GM18499 (cell line): ENCODE measurements around the gene SMIM38.

ENCODE experiments used
- ATAC-seq: cut with Tn5 transposase; IDR thresholded peaks from one replicate; pipeline ENCODE4 v1.9.1; 2021; ENCODE audit warnings: moderate number of reproducible peaks; ENCODE audit not compliant: insufficient read depth, unreplicated experiment

SMIM38 gene

DNA sequence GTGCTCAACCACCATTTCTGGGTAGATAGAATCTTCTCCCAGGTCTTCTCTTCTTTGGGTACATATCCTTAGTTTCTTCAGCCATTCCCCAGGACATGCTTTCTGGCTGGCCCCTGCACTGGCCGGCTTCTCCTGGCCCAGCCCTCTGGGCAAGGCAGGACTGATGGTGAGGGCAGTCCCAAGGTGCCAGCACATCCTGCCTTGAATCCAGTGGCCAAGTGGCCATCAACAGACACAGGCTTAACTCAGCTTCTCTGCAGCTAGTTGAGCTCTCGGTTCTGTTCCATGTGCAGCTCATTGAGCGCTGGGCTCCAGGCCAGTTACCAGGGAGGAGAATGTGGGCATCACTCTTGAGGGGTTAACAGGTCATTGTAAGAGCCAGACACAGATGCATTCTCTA, 17.6 kb downstream of the SMIM38 start:
- ATAC-seq: no peak

DNA sequence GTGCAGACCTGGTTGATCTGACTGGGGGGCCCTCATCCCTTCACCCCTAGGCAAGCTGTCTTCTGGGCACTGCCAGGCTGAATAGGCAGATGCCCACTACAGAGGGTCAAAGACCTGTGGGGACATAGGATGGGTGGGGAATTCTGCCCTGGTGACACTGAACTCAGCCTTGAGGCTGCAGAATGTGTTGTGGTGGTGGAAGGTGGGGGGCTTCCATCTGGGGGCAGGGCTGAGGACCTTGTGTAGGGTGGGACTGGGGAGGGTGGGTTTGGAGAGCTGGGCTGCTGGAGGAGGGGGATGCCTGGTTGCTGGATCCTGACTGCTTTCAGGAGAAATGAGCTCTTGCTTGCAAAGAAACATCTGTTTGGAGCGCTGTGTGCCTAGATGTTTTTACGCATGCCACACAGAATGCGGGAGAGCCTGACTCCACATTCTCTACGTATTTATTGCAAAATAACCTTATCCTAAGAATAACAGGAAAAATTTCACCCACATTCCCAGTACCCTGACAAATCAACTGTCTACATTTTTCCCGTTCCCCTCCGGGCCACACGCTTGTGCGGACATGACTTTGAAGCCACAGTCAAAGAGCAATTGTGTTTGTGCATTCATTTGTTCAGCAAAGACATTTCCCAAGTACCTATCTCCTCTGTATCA, 18.3 kb downstream of the SMIM38 start:
- ATAC-seq: no peak

DNA sequence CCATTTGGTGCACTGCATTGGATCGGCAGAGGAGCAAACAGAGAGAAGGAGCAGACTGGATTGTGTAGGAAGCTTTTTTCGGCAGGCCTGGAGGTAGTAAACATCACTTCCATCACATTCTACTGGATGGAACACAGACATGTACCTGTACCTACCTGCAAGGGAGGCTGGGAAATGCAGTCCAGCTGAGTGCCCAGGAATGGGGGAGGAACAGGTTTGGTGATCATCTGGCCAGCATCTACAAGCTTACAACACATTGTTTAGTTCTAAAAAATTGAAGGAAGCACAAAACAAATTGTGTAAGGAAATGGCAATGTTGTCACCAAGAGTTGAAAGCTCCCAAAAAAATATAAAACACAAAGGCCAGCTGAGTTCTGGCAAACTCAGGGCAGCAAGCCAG, 19.1 kb downstream of the SMIM38 start:
- no peak for ATAC-seq

- ATAC-seq: no peak
Measured at GRCh38 chr11:69178819-69179482, 23.2 kb downstream of the SMIM38 start.

DNA sequence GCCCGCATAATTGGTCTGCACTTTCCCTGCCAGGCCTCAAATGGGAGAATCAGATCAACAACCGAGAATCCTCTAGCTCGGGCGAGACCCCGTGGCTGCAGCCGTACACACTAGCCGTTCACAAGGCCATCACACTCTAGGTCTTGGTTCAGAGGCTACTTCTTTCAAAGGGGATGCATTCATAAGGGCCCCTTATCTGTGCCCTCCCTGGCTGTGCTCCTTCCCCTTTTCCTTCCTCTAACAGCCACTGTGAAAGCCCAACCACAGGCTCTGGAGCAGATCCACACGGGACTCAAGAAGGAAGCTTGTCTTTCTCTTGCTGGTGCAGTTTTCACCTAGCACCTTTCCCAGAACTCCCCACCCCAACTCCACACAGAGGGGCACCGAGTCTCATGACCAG, 24.5 kb downstream of the SMIM38 start:
- no peak for ATAC-seq

DNA sequence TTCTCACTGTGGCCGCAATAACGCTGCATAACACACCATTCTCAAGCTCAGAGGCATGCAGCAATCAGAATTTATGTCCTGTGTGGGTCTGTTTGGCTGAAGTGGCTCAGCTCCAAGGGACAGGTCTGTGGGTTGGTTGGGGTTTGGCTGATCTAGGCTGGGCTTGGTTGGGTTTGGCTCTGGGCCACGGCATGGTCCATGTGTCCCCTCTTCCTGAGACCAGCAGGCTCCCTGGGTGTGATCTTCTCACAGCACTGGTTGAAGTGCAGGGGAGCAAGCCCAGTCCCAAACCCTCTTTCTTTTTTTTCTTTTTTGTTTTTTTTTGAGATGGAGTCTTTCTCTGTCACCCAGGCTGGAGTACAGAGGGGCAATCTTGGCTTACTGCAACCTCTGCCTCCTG, 25.0 kb downstream of the SMIM38 start:
- ATAC-seq: no peak

- ATAC-seq: no peak
Measured at GRCh38 chr11:69183613-69184012, 27.9 kb downstream of the SMIM38 start.

- ATAC-seq: no peak
Measured at GRCh38 chr11:69186316-69187260, 30.9 kb downstream of the SMIM38 start.

DNA sequence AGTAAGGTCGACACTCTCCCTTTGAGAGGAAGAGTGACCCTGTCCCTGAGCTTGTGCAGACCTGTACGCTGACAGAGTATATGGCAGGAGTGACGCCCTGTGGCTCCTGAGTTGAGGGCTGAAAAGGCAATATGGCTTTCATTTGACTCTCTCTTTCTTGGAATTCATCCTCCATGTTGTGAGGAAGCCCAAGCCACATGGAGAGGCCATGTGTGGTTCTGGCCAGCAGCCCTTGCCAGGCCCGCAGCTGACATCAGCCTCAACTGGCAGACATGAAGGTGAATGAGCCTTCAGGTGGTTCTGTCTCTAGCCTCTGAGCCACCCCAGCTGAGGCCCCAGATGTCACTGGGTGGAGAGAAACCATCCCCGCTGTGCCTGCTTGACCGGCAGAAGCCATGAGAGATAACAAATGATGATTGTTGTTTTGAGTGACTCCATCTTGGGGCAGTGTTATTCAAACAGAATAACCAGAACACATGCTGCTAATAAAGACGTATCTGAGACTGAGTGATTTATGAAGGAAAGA, 31.9 kb downstream of the SMIM38 start:
- ATAC-seq: no peak

- no peak for ATAC-seq
Measured at GRCh38 chr11:69189059-69189458, 33.3 kb downstream of the SMIM38 start.

DNA sequence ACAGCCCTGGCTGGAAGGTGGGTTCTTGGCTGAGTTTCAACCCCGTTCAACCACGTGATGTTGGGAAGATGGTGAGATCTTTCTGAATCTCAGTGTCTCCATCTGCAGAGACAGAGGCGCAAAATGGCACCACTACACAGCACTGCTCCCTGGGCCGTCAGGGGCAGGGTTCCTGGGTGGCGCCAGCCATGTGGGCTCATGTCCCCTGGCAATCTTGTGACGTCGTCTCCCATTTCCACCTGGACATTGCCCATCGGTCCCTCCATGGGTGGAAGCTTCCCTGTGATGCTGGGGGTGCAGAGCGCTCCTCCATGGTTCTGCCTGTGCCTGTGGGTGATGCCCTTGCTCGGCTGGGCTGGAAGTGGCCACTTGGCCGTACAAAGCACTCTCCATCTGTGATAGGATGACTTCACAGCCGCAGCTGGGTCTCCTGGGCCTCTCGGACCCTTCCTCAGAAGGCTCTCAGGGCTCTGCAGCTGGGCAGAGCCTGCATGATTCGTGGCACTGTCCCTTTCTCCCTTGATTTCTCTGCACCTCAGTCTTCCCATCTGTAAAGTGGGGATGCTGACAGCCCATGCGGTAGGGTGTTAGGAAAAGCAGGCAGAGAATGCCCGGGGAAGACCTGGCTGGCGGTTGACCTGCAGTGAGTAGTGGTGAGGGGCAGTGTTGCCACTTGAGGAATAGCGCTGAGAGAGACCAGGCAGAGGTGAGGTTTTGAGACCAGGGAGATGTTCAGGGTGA, 35.2 kb downstream of the SMIM38 start:
- no peak for ATAC-seq

- no peak for ATAC-seq
Measured at GRCh38 chr11:69192301-69192721, 36.6 kb downstream of the SMIM38 start.

DNA sequence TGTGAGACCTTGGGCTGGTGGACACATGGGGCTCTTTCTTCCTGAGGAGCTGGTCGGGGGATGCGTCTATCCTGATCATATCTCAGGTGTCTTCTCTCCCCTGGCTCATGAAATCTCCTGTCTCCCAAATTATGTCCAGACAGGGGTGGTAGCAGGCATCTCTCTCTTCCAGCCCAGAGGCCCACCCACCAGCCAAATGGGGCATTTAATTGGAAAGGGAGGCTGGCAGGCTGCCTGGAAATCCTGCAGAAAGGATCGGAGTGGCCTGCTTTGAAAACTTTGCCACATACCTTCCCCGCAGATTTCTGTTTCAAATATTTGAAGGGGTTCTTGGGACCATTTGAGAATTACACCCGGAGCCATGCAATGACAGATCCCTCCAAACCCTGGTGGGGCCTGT, 37.4 kb downstream of the SMIM38 start:
- ATAC-seq: no peak

- ATAC-seq: no peak
Measured at GRCh38 chr11:69193629-69194028, 37.9 kb downstream of the SMIM38 start.

- ATAC-seq: no peak
Measured at GRCh38 chr11:69194396-69194795, 38.7 kb downstream of the SMIM38 start.

- no peak for ATAC-seq
Measured at GRCh38 chr11:69194956-69195355, 39.2 kb downstream of the SMIM38 start.

DNA sequence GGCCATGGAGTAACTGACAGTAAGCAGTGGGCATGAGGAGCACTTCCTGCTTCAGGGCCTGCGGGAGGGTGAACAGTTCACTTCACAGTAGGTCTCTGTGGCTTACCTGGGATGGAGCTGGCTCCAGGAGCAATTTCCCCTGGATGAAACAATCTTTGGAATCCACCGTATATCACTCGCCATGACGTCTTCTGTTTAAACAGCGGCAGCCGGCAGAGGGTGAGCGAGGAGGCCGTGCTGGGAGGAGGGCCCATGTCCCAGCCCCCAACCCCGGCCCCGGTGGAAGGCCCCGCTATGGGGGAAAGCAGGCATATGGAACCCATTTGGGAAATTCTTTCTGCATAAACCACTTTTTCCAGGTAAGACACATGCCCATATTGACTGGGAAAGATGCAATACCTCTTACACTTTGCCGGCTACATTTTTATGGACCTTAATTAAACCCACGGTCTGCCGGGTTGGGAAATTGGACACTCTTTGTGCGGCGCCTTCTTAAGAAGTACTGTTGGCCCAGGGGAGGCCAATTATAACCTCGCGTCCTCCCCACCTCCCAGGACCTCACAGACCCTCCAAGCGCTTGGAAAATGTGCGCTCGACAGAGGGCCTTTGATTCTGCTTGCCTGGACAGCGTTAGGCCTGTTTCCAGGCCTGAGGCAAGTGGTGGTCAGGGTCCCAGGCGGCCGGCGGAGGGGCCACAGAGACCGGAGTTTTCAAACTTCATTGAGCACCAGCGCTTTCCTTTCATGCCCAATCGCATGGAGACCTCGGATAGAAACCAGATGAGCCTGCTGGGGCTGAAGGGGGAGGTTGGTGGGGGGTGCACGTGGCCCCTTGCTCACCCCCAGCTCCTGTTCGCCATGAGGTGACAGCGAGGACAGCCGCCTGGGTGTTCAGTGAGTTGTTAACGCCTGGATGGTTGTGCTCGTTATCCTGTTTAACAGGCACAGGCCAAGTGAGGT, 40.4 kb downstream of the SMIM38 start:
- no peak for ATAC-seq

GRCh38 chr11:69196783-69197169, 41.0 kb downstream of the SMIM38 start:
- ATAC-seq: no peak
